DND-41 (cell line): ENCODE data around the gene APOC4.

Source experiments
- ATAC-seq: fragments of 200-7000 bp; cut with Tn5 transposase; 3 replicates; pipeline ENCODE4 v1.9.1; 2021; ENCODE audit warnings: low read depth; ENCODE audit not compliant: insufficient read depth
- DNase-seq: peaks from one replicate; pipeline ENCODE4 v3.0.0-alpha.2; 2020
- H2AFZ ChIP-seq: 2 replicates; pipeline ENCODE4 v1.6.0; 2012; ENCODE audit warnings: low read depth, low read length
- H3K27ac ChIP-seq: 2 replicates; pipeline ENCODE4 v1.5.1; 2012; ENCODE audit warnings: low read length, inconsistent platforms
- H3K27me3 ChIP-seq: fragments of 200-600 bp; sonication (generic); 2 replicates; pipeline ENCODE4 v1.6.0; 2012; ENCODE audit warnings: low read length, mild to moderate bottlenecking, inconsistent platforms; ENCODE audit not compliant: insufficient read depth, poor library complexity
- H3K36me3 ChIP-seq: 2 replicates; pipeline ENCODE4 v1.5.1; 2012; ENCODE audit warnings: low read length, inconsistent platforms; ENCODE audit not compliant: insufficient read depth
- H3K4me1 ChIP-seq: 2 replicates; pipeline ENCODE4 v1.5.1; 2012; ENCODE audit warnings: mild to moderate bottlenecking, low read length; ENCODE audit not compliant: insufficient read depth
- H3K4me2 ChIP-seq: 2 replicates; pipeline ENCODE4 v1.6.0; 2012; ENCODE audit warnings: mild to moderate bottlenecking, moderate library complexity, low read length, inconsistent platforms; ENCODE audit not compliant: insufficient read depth
- H3K4me3 ChIP-seq, 2 experiments: fragments of 200-600 bp in 1 of 2; shearing (Covaris generic) in 1 of 2; 2 replicates each; pipeline ENCODE4 v1.5.1; 2012 to 2016; ENCODE audit warnings: inconsistent platforms in 2 of 2, low read length in 2 of 2, mild to moderate bottlenecking in 2 of 2, low read depth in 1 of 2, moderate library complexity in 1 of 2
- H3K79me2 ChIP-seq: 2 replicates; pipeline ENCODE4 v1.6.0; 2012; ENCODE audit warnings: low read length, inconsistent platforms; ENCODE audit not compliant: insufficient read depth
- H3K9ac ChIP-seq: 2 replicates; pipeline ENCODE4 v1.6.0; 2012; ENCODE audit warnings: low read depth, mild to moderate bottlenecking, inconsistent platforms, low read length, moderate library complexity
- H3K9me3 ChIP-seq: 2 replicates; pipeline ENCODE4 v1.5.1; 2012; ENCODE audit warnings: low read length, moderate library complexity, mild to moderate bottlenecking, inconsistent platforms; ENCODE audit not compliant: insufficient read depth, severe bottlenecking
- H4K20me1 ChIP-seq: 2 replicates; pipeline ENCODE4 v1.6.0; 2012; ENCODE audit warnings: low read length; ENCODE audit not compliant: insufficient read depth
- EZH2 ChIP-seq: IDR thresholded peaks from 3 replicates; pipeline ENCODE4 v1.6.1; 2012; ENCODE audit warnings: borderline replicate concordance, low read depth, mild to moderate bottlenecking, moderate library complexity, low read length, inconsistent platforms; ENCODE audit not compliant: severe bottlenecking
- TF ChIP-seq, protein P1 (sequence below): IDR thresholded peaks from 2 replicates; pipeline ENCODE4 v1.5.1; 2012; ENCODE audit warnings: borderline replicate concordance, low read length, moderate library complexity, mild to moderate bottlenecking; ENCODE audit not compliant: poor library complexity, severe bottlenecking; ENCODE audit errors: extremely low read depth

The APOC4 gene

DNA sequence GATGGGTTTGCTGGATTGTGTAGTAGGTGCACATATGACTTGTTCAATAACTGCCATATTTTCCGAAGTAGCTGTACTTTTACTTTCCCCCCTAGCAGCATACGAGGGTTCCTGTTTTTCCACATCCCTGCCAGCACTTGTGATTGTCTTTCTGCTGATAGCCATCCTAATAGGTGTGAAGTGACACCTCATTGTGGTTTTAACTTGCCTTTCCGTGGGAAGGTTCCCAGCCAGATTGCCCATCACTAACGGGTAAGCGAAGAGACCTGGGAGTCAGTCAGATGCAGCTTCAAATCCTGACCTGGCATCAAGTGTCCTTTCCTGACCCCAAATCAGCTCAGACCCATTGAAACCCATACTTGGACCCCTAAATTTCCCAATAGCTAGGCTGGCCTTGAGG, 17.7 kb downstream of the APOC4 start:
- Histone ChIP-seq H3K4me2 (no peak overlapping the region), H3K4me1 (peaks cover 27% of the 10 kb centered on the region), H3K79me2 (peaks cover 68% of the 10 kb centered on the region), H4K20me1 (peaks cover 54% of the 10 kb centered on the region), H3K4me3 (no peak overlapping the region), H3K27ac (no peak overlapping the region), H3K27me3 (no peaks in the 10 kb centered on the region), H3K9me3 (no peaks in the 10 kb centered on the region), H2AFZ (no peak overlapping the region), H3K36me3 (peaks cover 42% of the 10 kb centered on the region), H3K9ac (no peak overlapping the region)
- DNase-seq (no peak), ATAC-seq (no peak)
- no peak for TF ChIP-seq EZH2

DNA sequence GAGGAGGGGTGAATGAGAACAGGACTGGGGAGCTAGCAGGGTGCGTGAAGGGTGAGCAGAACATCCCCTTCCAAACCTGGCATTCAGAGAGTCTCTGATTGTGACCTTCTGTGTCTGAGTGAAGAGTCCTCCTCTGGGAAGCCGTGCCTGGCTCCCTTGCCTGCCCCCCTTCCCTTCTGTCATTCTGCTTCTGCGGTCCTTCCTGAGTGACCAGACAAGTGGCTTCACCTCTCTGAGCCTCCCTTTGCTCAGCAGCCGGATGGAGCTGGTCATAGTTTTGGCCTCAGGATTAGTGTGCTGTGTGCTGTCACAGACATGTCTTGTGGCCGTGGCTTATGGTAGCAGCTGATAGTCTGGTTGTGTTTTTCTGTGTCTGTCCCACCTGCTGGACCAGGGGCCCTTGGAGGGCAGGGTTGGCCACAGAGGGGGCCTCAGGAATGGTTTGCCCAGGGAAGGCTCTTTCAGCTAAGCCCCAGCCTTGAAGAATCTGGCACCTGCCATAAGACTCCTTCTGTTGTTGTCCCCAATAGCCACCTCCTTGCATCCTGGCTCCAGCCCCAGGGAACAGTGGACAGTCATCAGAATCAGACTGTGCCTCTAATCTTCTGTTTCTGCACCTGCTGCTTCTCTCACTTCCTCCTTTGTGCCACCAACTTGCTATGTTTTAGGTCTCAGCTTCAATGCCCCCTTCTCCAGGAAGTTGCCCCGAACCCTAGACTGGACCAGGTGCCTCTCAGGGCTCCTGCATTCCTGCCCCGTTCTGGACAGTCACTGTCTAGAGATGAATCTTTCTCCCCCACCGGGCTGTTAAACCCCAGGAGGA, 19.1 kb downstream of the APOC4 start:
- H3K9ac ChIP-seq: no peak overlapping the region
- no peak overlapping the region for H3K4me2 ChIP-seq
- DNase-seq: no peak
- H3K27ac ChIP-seq: no peak overlapping the region
- H3K9me3 ChIP-seq: no peaks in the 10 kb centered on the region
- H3K79me2 ChIP-seq: peaks cover 58% of the 10 kb centered on the region
- peaks cover 23% of the 10 kb centered on the region for H3K4me1 ChIP-seq
- TF ChIP-seq, protein P1, sequence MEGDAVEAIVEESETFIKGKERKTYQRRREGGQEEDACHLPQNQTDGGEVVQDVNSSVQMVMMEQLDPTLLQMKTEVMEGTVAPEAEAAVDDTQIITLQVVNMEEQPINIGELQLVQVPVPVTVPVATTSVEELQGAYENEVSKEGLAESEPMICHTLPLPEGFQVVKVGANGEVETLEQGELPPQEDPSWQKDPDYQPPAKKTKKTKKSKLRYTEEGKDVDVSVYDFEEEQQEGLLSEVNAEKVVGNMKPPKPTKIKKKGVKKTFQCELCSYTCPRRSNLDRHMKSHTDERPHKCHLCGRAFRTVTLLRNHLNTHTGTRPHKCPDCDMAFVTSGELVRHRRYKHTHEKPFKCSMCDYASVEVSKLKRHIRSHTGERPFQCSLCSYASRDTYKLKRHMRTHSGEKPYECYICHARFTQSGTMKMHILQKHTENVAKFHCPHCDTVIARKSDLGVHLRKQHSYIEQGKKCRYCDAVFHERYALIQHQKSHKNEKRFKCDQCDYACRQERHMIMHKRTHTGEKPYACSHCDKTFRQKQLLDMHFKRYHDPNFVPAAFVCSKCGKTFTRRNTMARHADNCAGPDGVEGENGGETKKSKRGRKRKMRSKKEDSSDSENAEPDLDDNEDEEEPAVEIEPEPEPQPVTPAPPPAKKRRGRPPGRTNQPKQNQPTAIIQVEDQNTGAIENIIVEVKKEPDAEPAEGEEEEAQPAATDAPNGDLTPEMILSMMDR: no peak
- no peak for TF ChIP-seq EZH2
- H3K36me3 ChIP-seq: peaks cover 43% of the 10 kb centered on the region
- no peak for ATAC-seq
- no peak overlapping the region for H3K4me3 ChIP-seq
- no peak overlapping the region for H2AFZ ChIP-seq
- no peaks in the 10 kb centered on the region for H3K27me3 ChIP-seq
- H4K20me1 ChIP-seq: peaks cover 47% of the 10 kb centered on the region

DNA sequence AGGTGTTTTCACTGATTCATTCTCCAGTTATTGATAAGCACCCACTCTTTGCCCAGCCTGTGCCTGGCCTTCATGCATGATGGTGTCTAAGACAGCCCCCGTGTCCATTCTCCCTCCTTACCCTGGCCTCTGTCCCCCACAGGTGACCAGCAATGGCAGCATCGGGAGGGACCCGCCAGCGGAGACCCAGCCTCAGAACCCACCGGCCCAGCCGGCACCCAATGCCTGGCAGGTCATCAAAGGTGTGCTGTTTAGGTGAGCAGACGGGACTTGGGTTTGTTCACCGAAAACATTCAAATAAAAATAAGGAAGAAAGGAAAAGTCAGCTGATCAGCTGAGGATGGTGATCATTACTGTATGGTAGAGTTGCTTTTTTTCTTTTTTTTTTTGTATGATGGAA, 19.8 kb downstream of the APOC4 start:
- Histone ChIP-seq H3K36me3 (peaks cover 49% of the 10 kb centered on the region), H3K79me2 (peaks cover 51% of the 10 kb centered on the region)

DNA sequence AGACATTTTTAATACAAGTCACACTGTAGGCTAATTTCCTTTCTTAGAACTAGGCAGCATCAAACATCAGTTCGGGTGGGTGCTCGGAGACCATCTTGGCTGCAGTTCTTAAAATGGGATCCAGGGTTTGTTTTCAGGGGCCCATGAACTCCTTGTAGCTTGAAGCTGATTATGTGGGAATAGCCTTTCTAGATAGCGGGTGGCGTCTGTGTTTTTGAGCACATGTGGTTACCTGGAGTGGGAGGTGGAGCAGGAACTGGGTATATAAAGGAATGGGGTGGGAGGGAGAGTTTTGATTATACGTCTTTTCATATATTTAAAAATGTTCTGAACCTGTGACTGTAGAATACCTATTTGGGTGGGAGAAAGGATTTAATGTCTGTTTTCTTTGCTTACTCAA, 26.1 kb downstream of the APOC4 start:
- Histone ChIP-seq H3K9ac (no peak overlapping the region), H2AFZ (no peak overlapping the region), H3K4me3 (no peak overlapping the region), H3K9me3 (no peaks in the 10 kb centered on the region), H3K36me3 (peaks cover 48% of the 10 kb centered on the region), H3K4me2 (no peak overlapping the region), H4K20me1 (peaks cover 9% of the 10 kb centered on the region), H3K27me3 (no peaks in the 10 kb centered on the region), H3K4me1 (no peaks in the 10 kb centered on the region), H3K27ac (no peak overlapping the region), H3K79me2 (peaks cover 9% of the 10 kb centered on the region)
- TF ChIP-seq EZH2: no peak
- TF ChIP-seq, protein P1: no peak
- DNase-seq (no peak), ATAC-seq (no peak)

More for the DNA sequence above, 19.8 kb downstream of the APOC4 start:
- H3K27ac ChIP-seq: no peak overlapping the region
- no peaks in the 10 kb centered on the region for H3K9me3 ChIP-seq
- H3K4me2 ChIP-seq: no peak overlapping the region
- peaks cover 40% of the 10 kb centered on the region for H4K20me1 ChIP-seq
- DNase-seq (no peak), ATAC-seq (no peak)
- H3K4me1 ChIP-seq: peaks cover 16% of the 10 kb centered on the region
- no peak overlapping the region for H3K9ac ChIP-seq
- no peak for TF ChIP-seq EZH2
- TF ChIP-seq, protein P1: no peak
- no peak overlapping the region for H2AFZ ChIP-seq
- no peaks in the 10 kb centered on the region for H3K27me3 ChIP-seq
- no peak overlapping the region for H3K4me3 ChIP-seq
